Measurements from ENCODE around the gene DNAJB8. TPM values are rescaled to one million over a fixed set of nuclear protein-coding genes. Genes with fewer than 3 reads are reported as not detected.

DNAJB8 gene
- total RNA-seq, 1 donor from 2014 or later = not detected

GRCh38 chr3:128421966-128422365 is 44.7 kb downstream of the DNAJB8 start:
- intact Hi-C loops (cut with micrococcal nuclease) = loop anchor here (10.0 kb wide), 1 partner anchor 183 kb away; no protein-coding TSS in a partner anchor
- ATAC-seq (no peak), DNase-seq (no peak)

GRCh38 chr3:128421439-128421836 is 45.3 kb downstream of the DNAJB8 start:
- no peak for DNase-seq
- intact Hi-C loops (cut with micrococcal nuclease) = loop anchor here (10.0 kb wide), 1 partner anchor 183 kb away; no protein-coding TSS in a partner anchor
- ATAC-seq = no peak

DNA sequence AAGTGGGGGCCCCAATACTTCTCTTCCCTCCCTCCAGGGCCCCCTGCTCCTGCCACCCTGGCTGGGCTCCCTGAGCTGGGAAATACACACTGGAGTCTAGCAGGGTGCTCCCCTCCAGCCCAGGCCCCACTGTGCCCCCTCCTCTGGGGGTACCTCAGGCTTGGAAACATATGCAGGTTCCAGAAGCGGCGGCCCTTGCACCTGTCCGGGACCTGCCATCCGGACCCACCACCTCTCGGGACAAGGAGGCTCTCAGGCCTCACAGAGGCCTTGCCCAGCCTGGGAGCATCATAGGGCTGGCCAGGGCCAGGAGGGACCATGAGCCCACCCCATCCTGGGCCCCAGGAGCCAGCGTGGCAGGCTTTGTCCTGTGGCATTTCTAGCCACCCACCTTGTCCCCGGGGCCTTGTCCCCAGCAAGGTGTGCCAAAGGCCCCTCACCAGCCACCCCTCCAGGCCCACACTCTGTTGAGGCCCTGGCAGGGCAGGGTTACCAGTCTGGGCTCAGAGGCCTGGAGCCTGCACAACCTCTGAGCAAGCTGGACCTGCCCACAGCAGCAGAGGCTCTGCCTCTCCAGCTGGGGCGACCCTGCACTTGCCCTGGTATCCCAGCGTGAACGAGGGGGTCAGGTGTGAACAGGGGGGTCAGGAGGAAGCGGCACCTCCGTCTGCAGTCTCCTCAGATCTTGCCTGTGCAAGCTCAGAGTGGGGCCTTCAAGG is 45.8 kb downstream of the DNAJB8 start:
- ATAC-seq (no peak), DNase-seq (no peak)
- intact Hi-C loops (cut with micrococcal nuclease) = loop anchor here (10.0 kb wide), 1 partner anchor 184 kb away; no protein-coding TSS in a partner anchor

DNA sequence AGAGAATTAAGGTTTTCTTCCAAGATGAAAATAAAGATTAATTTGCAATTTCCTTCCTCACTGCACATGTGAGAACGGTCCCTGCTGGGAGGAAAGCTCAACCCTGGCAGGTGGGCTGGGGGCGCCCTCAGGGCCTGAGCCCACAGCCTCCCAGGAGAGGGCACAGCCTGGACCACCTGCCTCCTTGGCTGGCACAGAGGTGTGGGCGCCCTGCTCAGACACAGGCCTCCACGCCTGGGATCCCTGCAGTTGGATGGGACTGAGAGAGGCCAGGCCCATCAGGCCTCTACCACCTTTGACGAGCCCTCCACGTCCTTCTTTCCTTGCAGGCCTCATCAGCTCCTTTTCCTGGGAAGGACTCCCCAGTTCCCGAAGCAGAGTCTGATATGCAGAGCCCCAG is 46.4 kb downstream of the DNAJB8 start:
- ATAC-seq (no peak), DNase-seq (no peak)
- intact Hi-C loops (cut with micrococcal nuclease) = loop anchor here (10.0 kb wide), 1 partner anchor 185 kb away; no protein-coding TSS in a partner anchor

DNA sequence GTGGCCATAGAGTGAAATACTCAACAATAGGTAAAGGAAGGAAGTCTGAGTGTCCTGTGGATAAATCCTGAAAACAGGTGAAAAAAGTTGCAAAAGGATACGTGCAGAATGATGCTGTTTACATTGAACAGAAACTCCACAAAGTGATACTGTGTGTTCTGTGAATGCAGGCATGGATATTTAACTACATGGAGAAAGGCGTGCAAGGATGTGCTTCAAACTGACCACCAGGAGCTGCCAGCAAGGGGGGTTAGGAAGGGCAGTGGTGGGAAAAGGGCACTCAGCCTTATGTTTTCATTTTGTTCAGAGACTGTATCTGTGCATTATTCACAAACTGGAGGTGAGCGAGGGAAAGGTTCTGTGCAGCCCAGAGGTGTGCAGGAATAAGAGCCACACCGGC is 47.4 kb downstream of the DNAJB8 start:
- ATAC-seq (no peak), DNase-seq (no peak)
- intact Hi-C loops (cut with micrococcal nuclease) = no loop called here

DNA sequence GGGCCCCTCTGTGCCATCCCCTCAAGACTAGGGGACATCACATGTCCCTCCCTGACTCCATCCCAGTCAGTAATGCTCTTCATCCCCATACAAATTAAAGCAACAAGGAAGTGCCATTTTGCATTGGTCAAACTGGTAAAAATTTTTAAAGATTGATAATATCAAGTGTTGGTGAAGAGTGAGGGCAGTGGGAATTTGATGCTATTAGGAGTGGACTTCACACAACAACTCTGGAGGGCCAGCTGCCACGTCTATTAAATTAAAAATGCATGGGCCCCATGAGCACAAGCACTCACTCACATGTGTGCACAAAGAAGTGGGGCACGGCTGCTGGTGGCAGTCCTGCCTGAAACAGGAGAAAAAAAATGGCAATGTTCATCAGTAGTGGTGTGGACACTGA is 47.8 kb downstream of the DNAJB8 start:
- DNase-seq (no peak), ATAC-seq (no peak)
- intact Hi-C loops (cut with micrococcal nuclease) = no loop called here

DNA sequence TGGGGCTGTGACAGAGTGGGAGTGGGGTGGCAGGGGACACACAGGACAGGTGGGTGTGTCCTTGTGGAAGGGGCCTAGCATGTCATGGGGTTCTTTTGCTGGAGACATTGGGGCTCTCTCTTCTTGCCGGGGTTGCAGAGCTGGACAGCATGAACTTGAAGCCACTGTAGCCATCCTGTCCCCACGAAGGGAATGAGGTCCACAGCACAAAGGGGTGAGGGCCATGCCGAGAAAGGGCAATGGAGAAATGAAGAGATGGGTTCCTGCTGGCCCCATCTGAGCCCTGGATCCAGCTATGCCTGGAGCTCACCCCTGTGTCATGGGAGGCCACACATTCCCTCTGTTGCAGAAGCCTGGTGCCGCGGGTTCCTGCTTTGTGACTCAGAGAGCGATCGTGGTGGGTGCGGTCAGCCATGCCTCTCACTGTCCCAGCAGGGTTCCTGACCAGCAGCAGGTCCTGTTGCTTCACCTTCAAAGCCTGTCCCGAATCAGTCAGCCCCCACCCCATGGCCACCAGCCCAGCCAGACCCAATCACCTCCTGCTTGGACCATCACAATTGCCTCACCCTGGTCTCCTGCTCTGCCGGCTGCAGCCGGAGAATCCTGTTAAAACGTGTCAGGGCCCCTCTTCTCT is 50.0 kb downstream of the DNAJB8 start:
- DNase-seq (no peak), ATAC-seq (no peak)
- intact Hi-C loops (cut with micrococcal nuclease) = no loop called here

DNA sequence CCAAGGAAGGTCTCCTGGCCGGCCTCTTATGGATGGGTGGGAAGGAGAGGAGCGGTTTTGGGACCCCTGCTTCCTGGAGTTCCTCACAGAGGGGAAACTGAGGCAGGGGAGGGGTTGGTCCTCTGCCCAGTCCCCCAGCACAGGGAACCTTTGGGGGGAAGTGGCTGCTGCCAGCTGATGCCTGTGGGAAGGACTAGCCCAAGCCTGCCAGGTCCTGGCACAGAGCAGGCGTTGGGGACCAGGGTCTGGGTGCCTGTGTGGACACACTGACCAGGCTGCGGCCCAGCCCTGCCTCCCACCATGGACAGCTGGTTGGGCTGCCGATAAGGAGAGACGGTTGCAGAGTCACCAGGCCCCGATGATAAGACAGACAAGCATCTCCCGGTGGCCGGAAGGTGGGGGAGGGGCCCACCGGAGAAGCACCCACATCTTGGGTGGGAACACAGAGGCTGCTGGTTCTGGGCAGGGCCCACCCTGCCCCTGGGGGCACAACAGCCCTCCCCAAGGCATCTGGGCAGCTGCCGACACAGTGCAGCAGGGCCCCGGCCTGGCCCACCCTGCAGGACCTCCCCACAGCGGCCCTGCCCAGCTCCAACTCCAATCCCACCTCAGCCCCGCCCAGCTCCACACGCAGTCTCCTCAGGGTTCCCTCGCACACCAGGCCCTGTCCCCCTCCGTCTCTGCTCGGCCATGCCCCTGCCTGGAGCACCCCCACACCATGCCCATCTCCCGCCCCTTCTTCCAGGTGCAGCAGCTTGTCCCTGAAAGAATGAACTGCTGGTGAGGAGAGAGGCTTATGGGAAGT is 50.7 kb downstream of the DNAJB8 start:
- intact Hi-C loops (cut with micrococcal nuclease) = no loop called here
- ATAC-seq (peak; percentile 6), DNase-seq (no peak)

DNA sequence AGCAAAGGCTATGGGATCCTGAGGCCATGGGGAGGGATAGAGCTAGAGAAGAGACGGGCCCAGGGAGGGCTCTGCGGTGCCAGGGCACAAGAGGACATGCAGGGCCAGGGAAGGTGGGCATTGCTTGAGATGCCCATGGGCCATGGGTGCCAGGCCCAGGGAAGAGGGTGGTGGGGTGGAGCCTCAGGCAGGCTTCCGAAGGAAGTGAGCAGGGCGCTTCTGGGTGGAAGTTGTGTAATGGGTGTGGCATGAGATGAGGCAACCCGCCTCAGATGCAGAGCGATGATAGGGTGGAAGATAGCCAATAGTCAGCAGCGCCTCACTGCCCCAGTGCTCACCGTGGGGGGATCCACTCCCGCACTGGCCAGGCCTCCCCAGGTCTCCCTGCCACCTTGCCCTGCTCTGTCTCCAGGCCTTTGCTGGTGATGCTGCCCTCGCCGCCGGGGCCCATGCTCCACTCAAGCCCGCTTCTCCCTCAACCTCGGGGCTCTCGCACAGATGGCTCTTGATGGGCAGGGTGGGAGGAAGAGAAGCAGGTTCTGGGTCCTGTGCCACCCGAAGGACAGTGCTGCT is 51.4 kb downstream of the DNAJB8 start:
- ATAC-seq = no peak
- DNase-seq = no peak
- intact Hi-C loops (cut with micrococcal nuclease) = no loop called here

GRCh38 chr3:128413413-128414205 is 53.1 kb downstream of the DNAJB8 start:
- intact Hi-C loops (cut with micrococcal nuclease) = no loop called here
- ATAC-seq = no peak
- DNase-seq = no peak

DNA sequence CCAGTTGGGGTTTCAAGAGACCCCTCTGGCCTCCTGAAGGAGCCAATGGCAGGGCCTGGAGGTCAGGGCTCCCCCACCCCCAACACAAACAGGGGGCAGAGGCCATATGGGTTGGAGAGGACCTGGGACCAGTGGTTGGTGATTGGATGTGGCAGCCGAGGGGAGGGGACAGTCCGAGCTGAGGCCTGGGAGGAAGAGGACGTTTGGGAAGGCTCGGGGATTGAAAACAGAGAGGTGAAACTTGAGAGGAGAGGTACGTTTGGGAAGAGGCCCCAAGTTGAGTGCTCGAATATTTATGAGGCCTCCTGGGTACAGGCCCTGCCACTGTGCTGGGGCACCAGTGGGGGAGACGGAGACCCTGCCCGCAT is 53.7 kb downstream of the DNAJB8 start:
- DNase-seq = no peak
- intact Hi-C loops (cut with micrococcal nuclease) = no loop called here
- no peak for ATAC-seq

Other genes with a start within 250 kb of the DNAJB8 start
- gene GATA2, start 26.3 kb upstream of the DNAJB8 start, total RNA-seq = 8.0 TPM
- 104 TPM for gene RPN1, start 183.9 kb upstream of the DNAJB8 start, total RNA-seq

All from left ventricle myocardium superior (tissue), 1 donor.